ENCODE measurements around the gene TBC1D21. TPM values are rescaled to one million over a fixed set of nuclear protein-coding genes. Genes with fewer than 3 reads are reported as not detected.

The TBC1D21 gene
- total and polyA plus RNA-seq, 10 of the 15 experiments (the other 5 are each of a cell fraction or from before 2014, with no cell fraction given): not detected

- Histone ChIP-seq H3K9me3 (replicated peaks; ENCODE audit: control insufficient read depth, insufficient read depth, low read length) (no peaks in the 10 kb centered on the region; the same call in 2 of the 3 replicates), H3K4me1 (ENCODE audit: control insufficient read depth, insufficient read depth, low read length) (no peaks in the 10 kb centered on the region), H3K27me3 (replicated peaks in 1 of 2; ENCODE audit: control insufficient read depth in 2 of 2, insufficient read depth in 2 of 2, low read length in 1 of 2) (no peaks in the 10 kb centered on the region; a peak in 1 of 4 replicates), H3K9ac (ENCODE audit: control insufficient read depth, insufficient read depth, low read length) (no peak overlapping the region), H3K4me3 (no peak overlapping the region), H3K4me2 (ENCODE audit: control insufficient read depth, insufficient read depth) (no peak overlapping the region), H3K36me3 (ENCODE audit: control insufficient read depth in 2 of 2, insufficient read depth in 2 of 2, low read length in 1 of 2) (no peaks in the 10 kb centered on the region), H3K27ac (ENCODE audit: control insufficient read depth, insufficient read depth) (no peak overlapping the region), H4K20me1 (ENCODE audit: control insufficient read depth, insufficient read depth) (no peaks in the 10 kb centered on the region), H3K79me2 (ENCODE audit: control insufficient read depth, insufficient read depth, low read length) (no peaks in the 10 kb centered on the region), H2AFZ (ENCODE audit: control insufficient read depth, low read depth, low read length) (no peak overlapping the region)
- ATAC-seq (no peak), DNase-seq (ENCODE audit: low read depth, low spot score) (no peak), FAIRE-seq (no peak)
- WGBS (ENCODE audit: insufficient coverage, insufficient replicate concordance, low lambda C conversion rate, missing lambda C conversion rate): 2% methylated on average over 6 of the region's 6 CpGs
- BruUV-seq (replicated peaks): no TSS peak
- ChIA-PET RAD21 (ENCODE audit: unreplicated experiment) (no interaction called here), CTCF (interaction anchor here (2.0 kb wide), 1 partner anchor 18 kb away, joined by 6 read pairs; no protein-coding TSS in a partner anchor), SMC1A (ENCODE audit: uncharacterized antibody, unreplicated experiment) (no interaction called here), POLR2A (no interaction called here)
- intact Hi-C loops (cut with micrococcal nuclease; ENCODE audit: unreplicated experiment): no loop called here
- in situ Hi-C loops (cut with MboI): no loop called here
- TF ChIP-seq PRDM15 (CRISPR knock-in tag; IDR thresholded peaks at IDR 0.05): no peak
- no peak for TF ChIP-seq TCF3 (IDR thresholded peaks at IDR 0.05; ENCODE audit: borderline replicate concordance, insufficient read depth, low read depth, low read length)
- TF ChIP-seq ZNF592 (IDR thresholded peaks at IDR 0.05): no peak
- no peak for TF ChIP-seq CEBPB (IDR thresholded peaks at IDR 0.05; ENCODE audit: borderline replicate concordance in 1 of 2, low read depth in 2 of 2, low read length in 2 of 2)
- no peak for TF ChIP-seq USF2 (IDR thresholded peaks at IDR 0.05; ENCODE audit: borderline replicate concordance, low read depth, low read length)
- no peak for TF ChIP-seq NR2F1 (conservative IDR thresholded peaks at IDR 0.05)
- no peak for TF ChIP-seq ATF7 (IDR thresholded peaks at IDR 0.05; ENCODE audit: low read depth)
Measured at GRCh38 chr15:73889053-73889761, 15.8 kb downstream of the TBC1D21 start.
